Measurements from ENCODE around the gene MARCKS.

Gene MARCKS

DNA sequence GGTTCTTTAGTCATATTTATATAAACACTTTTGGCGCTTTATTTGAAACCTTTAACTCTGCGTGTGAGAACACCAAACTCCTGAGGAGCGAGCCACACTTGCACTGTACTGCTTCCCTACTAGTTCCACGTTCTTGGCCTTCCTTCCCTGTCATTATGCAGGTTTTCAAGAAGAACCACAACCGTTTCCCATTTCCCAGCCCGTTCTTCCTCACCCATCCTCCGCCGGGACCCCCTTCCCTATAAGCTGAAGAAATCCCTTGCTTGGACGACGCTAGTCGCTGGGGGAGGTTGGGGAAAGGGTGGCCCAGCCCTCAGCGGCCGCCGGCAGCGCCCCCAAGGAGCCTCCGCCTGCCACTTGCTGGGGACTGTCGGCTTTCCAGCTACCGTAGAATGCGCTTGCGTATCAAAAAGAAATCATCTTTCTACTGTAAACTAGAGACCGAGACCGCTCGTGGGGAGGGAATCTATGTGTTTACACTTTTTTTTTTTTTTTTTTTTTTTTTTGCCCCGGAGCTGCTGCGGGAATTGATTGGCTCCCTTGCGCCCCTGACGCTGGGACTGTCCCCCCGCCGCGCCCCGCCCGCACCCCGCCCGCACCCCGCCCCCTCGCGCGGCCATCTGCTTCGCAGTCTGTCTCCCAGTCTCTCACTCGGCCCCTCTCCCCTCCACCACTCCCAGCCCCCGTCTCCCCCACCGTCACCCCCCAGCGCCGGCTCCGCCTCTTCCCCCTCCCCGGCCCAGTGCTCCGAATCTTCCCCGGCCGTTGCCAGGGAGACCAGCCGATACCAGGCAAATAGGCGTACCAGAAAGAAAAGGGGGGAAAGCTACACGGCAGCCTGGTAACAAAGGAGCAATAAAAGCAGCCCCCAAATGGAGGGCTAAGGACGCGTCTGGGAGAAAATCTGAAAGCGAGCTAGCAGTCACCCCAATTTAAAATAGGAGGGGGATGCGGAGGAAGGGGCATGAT lies 2.3 kb upstream of the MARCKS start:
- no peak for DNase-seq

GRCh38 chr6:113855500-113856374 lies 1.4 kb upstream of the MARCKS start:
- DNase-seq, result no peak

DNA sequence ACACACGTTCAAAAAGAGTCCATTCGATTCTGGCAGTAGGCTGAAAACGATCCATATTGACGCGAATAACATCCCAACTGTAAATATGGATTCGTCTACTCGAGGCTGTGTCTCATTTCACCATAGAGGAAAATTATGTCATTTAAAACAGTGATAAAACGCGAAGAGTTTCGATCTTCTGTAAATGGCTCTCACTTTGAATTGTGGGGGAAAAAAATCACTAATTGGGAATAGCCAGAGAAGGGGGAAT lies 845 bp upstream of the MARCKS start:
- DNase-seq, result no peak

DNA sequence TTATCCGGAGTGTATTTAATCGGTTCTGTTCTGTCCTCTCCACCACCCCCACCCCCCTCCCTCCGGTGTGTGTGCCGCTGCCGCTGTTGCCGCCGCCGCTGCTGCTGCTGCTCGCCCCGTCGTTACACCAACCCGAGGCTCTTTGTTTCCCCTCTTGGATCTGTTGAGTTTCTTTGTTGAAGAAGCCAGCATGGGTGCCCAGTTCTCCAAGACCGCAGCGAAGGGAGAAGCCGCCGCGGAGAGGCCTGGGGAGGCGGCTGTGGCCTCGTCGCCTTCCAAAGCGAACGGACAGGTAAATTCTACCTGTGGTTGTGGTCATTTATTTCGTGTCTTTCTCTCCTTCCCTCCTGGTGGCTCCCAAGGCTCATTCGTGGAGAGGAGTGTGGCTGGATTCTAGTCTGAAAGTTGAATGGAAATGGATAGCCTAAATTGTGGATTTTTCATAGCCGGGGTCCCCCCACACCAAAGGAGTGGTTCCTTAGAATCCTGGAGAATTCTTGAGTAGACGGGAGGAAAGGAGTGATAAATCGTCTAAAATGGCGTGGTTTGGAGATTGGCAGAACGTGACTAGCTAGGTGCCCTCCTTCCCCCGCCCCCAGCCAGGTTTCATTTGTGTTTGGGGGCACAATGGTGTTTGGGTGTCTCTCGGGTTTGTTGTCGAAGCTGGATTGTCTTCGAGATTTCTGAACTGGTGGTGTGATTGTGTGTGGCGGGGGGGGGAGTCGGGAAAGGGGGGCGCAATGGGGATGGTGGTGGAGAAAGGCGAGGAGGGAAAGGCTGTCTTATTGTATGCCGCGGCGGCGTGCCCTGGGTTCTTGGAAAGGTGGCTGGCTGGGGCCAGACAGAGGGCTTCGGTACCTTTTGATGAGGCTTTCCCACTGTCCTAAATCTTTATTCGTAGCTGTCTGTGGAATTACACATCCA lies 673 bp downstream of the MARCKS start:
- no peak for DNase-seq

DNA sequence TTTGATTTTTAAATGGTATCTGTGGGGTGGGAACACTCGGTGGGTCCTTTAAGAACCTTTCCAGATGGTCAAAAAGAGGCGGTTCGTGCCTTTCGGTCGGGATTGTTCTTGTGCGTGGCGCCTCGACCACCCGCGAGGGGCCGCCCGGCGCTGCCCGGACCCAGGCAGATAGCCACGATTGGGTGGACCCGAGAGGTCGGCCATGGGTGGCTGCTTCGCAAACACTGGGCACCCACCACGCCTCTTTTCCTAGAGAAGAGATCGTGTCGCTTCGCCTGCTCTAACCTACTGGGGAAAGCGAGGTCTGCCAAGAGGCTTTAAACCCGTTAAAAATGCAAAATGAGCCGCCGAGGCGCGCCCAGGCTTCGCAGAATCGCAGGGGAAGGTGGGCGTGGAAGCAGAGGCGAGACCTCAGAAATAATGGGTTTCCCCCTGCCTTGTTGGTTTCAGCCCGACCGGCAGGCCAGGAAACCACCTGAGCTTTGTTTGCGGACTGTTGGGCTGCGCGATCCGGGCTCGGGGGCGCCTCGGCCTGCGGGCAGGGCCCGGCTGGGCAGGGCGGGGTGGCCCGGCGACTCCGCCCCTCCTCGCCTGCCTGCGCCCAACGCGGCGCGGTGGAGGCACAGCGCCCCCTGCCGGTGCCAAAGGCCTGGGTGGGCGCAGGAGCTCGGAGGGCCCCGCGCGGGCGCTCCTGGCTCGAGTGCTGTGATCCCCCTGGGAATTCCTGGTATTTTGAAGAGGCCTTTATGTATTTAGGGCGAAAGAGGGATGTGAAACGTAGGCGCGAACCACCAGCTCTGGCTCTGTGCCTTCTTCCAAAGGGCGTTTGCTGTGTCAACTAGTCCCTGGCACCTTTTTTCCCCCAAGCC lies 1.6 kb downstream of the MARCKS start:
- DNase-seq, result peak; percentile 74

DNA sequence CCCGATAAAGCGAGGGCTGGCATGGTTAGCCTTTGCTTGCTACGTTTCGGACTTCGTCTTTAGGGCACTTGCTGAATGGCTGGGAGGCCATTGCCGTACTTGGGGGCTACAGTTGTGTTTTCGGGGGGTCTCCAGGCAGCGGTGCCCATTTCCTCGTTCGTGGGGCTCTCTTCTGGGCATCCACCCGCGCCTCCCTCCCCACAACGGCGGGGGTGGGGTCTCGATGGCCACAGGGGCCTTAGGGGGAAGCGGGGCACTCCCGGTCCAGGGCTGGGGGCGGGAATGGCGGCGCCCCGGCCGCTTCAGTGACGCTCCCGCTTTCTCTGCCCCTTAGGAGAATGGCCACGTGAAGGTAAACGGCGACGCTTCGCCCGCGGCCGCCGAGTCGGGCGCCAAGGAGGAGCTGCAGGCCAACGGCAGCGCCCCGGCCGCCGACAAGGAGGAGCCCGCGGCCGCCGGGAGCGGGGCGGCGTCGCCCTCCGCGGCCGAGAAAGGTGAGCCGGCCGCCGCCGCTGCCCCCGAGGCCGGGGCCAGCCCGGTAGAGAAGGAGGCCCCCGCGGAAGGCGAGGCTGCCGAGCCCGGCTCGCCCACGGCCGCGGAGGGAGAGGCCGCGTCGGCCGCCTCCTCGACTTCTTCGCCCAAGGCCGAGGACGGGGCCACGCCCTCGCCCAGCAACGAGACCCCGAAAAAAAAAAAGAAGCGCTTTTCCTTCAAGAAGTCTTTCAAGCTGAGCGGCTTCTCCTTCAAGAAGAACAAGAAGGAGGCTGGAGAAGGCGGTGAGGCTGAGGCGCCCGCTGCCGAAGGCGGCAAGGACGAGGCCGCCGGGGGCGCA lies 2.4 kb downstream of the MARCKS start:
- DNase-seq, result no peak

GRCh38 chr6:113860181-113860955 lies 3.2 kb downstream of the MARCKS start:
- no peak for DNase-seq

- no peak for DNase-seq
Observed at GRCh38 chr6:113862112-113862511, 5.0 kb downstream of the MARCKS start.

DNA sequence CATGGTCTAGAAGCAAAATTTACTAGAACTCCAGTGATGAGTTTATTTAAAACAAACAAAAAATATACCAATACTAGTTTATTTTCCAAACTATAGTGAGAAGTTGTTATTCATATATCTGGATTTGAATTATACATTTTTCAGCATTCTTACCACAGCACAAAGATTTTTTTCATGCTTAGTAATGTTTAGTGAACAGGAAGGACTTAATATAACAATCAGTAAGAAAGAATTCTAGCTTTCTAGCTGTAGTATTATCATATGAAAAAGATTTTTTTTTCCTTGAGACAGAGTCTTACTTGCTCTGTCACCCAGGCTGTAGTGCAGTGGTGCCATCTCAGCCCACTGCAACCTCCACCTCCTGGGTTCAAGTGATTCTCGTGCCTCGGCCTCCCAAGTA lies 13.8 kb downstream of the MARCKS start:
- no peak for DNase-seq

DNA sequence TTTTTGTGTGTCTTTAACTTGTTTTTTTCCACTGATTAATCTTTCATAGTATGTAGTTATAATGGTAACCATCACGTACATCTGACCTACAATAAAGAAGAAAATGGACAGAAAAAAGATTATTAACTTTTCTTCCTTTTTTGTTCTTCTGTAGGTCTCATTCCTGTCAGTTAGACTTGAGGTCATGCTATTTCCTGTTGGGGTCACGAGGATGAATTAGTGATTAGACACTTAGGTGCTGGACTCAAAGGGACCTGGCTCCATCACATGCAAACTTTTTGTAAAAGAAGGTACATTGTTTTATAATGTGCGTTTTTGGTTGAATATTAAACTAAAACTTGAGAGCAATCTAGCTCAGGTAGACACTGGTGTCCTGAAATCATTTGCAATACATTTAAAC lies 14.8 kb downstream of the MARCKS start:
- DNase-seq, result no peak

DNA sequence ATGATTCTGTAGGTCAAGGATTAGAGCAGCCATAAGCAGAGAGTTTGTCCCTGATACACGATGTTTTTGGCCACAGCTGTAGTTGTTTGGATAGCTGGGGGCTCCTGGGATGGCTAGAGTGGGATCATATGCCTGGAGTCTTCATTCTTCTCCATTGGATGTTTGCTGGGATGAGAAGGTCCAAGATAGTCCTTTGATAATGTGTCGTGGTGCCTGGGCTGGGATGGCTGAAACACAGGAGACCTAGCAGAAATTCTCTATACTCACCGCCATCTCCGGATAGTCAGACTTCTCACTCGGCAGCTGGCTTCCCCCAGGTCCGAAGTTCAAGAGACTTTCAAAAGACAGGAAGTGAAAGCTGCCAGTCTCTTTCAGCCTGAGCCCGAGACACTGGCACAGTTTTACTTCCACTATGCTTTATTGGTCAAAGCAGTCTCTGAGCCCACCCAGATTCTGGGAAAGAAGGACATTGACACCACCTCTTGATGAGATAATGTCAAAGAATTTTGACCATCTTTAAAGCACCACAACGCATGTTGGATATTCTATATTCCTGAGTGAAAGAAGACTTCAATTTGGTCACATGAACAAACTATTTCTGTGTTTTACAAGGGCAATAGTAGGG lies 16.0 kb downstream of the MARCKS start:
- no peak for DNase-seq

- DNase-seq, result no peak
Observed at GRCh38 chr6:113875470-113875869, 18.3 kb downstream of the MARCKS start.

- DNase-seq, result no peak
Observed at GRCh38 chr6:113876695-113877094, 19.6 kb downstream of the MARCKS start.

DNA sequence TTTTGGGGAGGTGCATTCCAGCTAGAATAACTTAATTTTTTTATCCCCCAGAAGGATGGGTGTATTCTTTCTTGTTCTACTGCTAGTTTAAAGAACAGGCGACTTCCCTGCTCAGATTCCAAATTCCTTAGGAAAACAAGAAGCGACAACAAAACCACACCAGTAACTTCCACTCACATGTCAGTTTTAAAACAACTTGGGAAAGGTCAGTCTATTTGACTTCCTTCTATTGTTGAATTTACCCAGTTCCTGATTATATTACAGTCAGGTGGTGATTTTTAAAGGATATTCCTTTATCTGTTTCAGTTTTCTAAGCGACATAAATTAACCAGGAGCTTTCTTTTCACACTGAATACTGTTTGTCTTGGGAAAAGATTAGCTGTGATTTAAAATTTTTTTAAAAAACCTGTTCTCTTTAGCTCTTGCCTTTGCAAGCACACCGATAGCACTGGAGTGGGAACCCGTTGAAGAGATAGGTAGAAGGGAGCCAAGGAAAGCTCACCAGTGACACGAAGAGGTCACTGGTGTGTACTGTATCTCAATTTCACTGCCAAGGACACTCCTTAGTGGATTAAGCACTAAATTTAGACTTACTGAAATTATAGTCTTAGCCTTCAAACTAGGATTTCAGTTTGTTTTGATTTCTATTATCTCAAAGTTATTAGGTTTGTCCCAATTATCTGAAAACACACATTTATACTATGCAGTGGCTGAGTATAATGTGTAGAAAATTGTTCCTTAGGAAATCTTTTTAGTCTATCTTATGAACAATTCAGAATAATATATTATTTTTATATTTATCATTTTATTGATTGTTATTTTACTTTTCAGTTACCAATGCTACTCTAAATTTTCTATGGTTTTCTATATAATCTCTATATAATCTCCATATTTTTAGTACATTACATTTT lies 22.3 kb downstream of the MARCKS start:
- no peak for DNase-seq

DNA sequence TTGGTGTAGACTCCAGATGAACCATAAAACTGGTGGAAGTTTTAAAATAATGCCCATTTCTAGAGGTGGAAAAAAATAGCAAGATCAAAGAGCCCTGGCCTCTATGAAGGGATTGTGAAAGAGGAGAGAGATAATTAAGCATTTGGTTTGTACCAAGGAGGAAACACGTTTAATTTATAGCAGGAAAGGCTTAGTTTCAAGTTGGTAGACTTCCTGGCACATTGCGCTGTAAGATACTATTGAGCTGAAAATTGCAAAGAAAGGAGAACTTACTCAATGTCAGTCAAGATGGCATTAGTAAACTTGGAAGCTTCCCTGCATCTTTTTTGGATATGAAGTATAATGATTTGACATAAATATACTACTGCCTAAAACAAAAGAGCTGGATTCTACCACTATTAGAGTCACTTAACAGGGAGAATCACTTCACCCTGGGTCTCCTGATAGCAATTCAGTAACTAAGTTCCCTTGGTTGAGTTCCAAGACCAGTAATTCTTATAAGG lies 24.4 kb downstream of the MARCKS start:
- no peak for DNase-seq

DNA sequence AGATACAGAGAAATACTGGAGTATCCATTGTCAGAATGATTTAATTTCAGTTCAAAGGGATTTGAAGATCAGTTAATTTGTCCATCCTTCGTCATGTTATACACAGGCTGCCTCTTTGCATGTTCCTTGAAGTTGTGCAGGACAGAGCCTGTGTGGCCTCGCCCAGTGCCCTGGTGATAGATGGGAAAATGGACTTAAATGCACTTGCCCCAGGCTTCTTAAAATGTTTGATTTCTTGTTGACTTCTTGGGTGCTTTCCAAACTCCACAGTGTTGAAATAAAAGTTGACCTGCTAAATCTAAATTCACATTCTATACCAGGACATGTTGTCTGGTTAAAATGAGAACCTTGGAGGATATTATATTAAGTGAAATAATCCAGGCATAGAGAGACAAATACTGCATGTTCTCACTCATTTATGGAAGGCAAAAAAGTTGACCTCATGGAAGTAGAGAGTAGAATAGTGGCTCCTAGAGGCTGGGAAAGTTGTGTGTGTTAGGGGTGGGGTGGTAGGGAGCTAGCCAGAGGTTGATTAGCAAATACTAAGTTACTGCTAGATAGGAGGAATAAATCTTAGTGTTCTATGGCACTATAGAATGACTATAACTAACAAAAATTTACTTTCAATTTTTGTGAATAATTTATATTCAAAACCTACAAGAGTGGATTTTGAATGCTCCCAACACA lies 25.3 kb downstream of the MARCKS start:
- DNase-seq, result no peak

GRCh38 chr6:113884011-113884410 lies 26.9 kb downstream of the MARCKS start:
- DNase-seq, result no peak

DNA sequence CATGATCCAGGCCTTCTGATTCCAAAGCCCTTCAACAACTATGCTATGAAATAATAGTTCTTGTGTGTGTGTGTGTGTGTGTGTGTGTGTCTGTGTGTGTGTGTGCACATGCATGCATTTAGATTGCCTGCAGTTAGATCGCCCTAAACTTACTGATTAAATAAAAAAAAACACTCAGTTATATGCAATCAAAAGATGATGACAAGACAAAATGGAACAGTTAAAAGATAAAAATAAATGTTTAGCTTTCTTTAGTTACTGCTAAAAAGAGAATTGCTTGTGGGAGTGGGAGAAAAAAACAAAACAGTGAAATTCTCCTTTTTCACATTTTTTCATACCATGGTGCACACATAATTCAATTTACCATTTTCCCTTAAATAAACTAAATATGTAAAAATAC lies 29.4 kb downstream of the MARCKS start:
- no peak for DNase-seq

All from stimulated activated CD4-positive, alpha-beta T cell treated with anti-CD3 and anti-CD28 coated beads, Interleukin-1b, Interleukin-23, amount 100 ng/mL, for 48 hours (primary cell).